Astrocyte (in vitro differentiated cells and primary cell): Measurements from ENCODE around the gene OR3A3. TPM values are rescaled to one million over a fixed set of nuclear protein-coding genes. Genes with fewer than 3 reads are reported as not detected.
"Not testable (repeated sequence)": the region's sequence is repeated elsewhere in the genome, so short reads cannot be mapped to it uniquely, and the experiment has no call there.

ENCODE experiments used
- DNase-seq: peaks from one replicate; pipeline ENCODE4 v3.0.0-alpha.2; 2010; ENCODE audit warnings: low read depth
- FAIRE-seq: peaks from 2 replicates; lab custom pipeline; 2011; peaks lifted over from hg19 to GRCh38; lab: Jason Lieb, UNC
- H2AFZ ChIP-seq: 2 replicates; pipeline ENCODE4 v1.6.0; 2012; ENCODE audit warnings: low read depth, low read length, inconsistent platforms
- H3K27ac ChIP-seq: 2 replicates; pipeline ENCODE4 v1.5.1; 2011; ENCODE audit warnings: low read depth, low read length, inconsistent platforms
- H3K27me3 ChIP-seq: 2 replicates; pipeline ENCODE4 v1.6.0; 2011; ENCODE audit warnings: low read length, inconsistent platforms; ENCODE audit not compliant: insufficient read depth
- H3K36me3 ChIP-seq: 2 replicates; pipeline ENCODE4 v1.5.1; 2011; ENCODE audit warnings: low read length, inconsistent platforms; ENCODE audit not compliant: insufficient read depth
- H3K4me1 ChIP-seq: 2 replicates; pipeline ENCODE4 v1.5.1; 2011; ENCODE audit warnings: low read length, inconsistent platforms; ENCODE audit not compliant: insufficient read depth
- H3K4me2 ChIP-seq: 2 replicates; pipeline ENCODE4 v1.6.0; 2012; ENCODE audit warnings: low read length, inconsistent platforms
- H3K4me3 ChIP-seq: 2 replicates; pipeline ENCODE4 v1.5.1; 2011; ENCODE audit warnings: low read depth, mild to moderate bottlenecking, low read length, inconsistent platforms; ENCODE audit not compliant: insufficient read depth
- H3K79me2 ChIP-seq: 2 replicates; pipeline ENCODE4 v1.6.0; 2012; ENCODE audit warnings: mild to moderate bottlenecking, low read length, inconsistent platforms; ENCODE audit not compliant: insufficient read depth
- H3K9ac ChIP-seq: 2 replicates; pipeline ENCODE4 v1.6.0; 2012; ENCODE audit warnings: mild to moderate bottlenecking, low read length, inconsistent platforms
- H3K9me3 ChIP-seq: 2 replicates; pipeline ENCODE4 v1.5.1; 2012; ENCODE audit warnings: low read depth, mild to moderate bottlenecking, low read length, inconsistent platforms; ENCODE audit not compliant: insufficient read depth
- H4K20me1 ChIP-seq: 2 replicates; pipeline ENCODE4 v1.6.0; 2012; ENCODE audit warnings: low read length, inconsistent platforms; ENCODE audit not compliant: insufficient read depth
- H3K27ac Mint-ChIP-seq: one replicate; pipeline ENCODE4 v1.8.0; 2021; ENCODE audit warnings: mild to moderate bottlenecking, mixed read lengths; ENCODE audit not compliant: unreplicated experiment
- H3K27me3 Mint-ChIP-seq: one replicate; pipeline ENCODE4 v1.8.0; 2021; ENCODE audit warnings: low read depth, mixed read lengths; ENCODE audit not compliant: unreplicated experiment
- H3K36me3 Mint-ChIP-seq: one replicate; pipeline ENCODE4 v1.8.0; 2021; ENCODE audit warnings: low read depth, mixed read lengths; ENCODE audit not compliant: unreplicated experiment
- H3K4me1 Mint-ChIP-seq: one replicate; pipeline ENCODE4 v1.8.0; 2021; ENCODE audit warnings: low read depth, mixed read lengths; ENCODE audit not compliant: unreplicated experiment
- H3K4me3 Mint-ChIP-seq: one replicate; pipeline ENCODE4 v1.8.0; 2021; ENCODE audit warnings: mild to moderate bottlenecking, moderate library complexity, mixed read lengths; ENCODE audit not compliant: unreplicated experiment
- H3K9me3 Mint-ChIP-seq: one replicate; pipeline ENCODE4 v1.8.0; 2021; ENCODE audit warnings: mild to moderate bottlenecking, mixed read lengths; ENCODE audit not compliant: unreplicated experiment
- EZH2 ChIP-seq: IDR thresholded peaks from 2 replicates; pipeline ENCODE4 v1.6.1; 2012; ENCODE audit warnings: mild to moderate bottlenecking, low read length, inconsistent platforms; ENCODE audit not compliant: insufficient read depth
- total RNA-seq: library from RNA; stranded (reverse); gene quantifications from 2 replicates; pipeline ENCODE4 v1.2.1, GENCODE V29; 2021
- TF ChIP-seq, protein P1 (sequence below): IDR thresholded peaks from 2 replicates; pipeline ENCODE4 v1.5.1; 2011; ENCODE audit warnings: low read depth, mild to moderate bottlenecking, inconsistent platforms, low read length, moderate library complexity; ENCODE audit not compliant: insufficient read depth

The OR3A3 gene
- total RNA-seq, 1 donor from 2014 or later, result not detected

- not testable (repeated sequence) for H3K9me3 ChIP-seq, H3K9ac ChIP-seq, H3K4me1 Mint-ChIP-seq, H3K9me3 Mint-ChIP-seq, H3K4me3 Mint-ChIP-seq, H3K4me1 ChIP-seq, H3K4me3 ChIP-seq, H3K36me3 ChIP-seq, H4K20me1 ChIP-seq, H3K27me3 Mint-ChIP-seq, DNase-seq, H3K27ac Mint-ChIP-seq, H3K36me3 Mint-ChIP-seq, FAIRE-seq, H2AFZ ChIP-seq, H3K79me2 ChIP-seq, H3K27ac ChIP-seq, H3K27me3 ChIP-seq, H3K4me2 ChIP-seq
These were observed 1.0 kb downstream of the OR3A3 start for GRCh38 chr17:3412216-3412615.

- Histone ChIP-seq H3K27ac (no peak overlapping the region), H3K4me1 (no peaks in the 10 kb centered on the region), H2AFZ (no peak overlapping the region), H3K36me3 (no peaks in the 10 kb centered on the region), H3K9ac (no peak overlapping the region), H4K20me1 (no peaks in the 10 kb centered on the region), H3K4me3 (no peak overlapping the region), H3K79me2 (no peaks in the 10 kb centered on the region), H3K4me2 (no peak overlapping the region), H3K9me3 (no peaks in the 10 kb centered on the region), H3K27me3 (no peaks in the 10 kb centered on the region)
- H3K9me3 Mint-ChIP-seq, result no peaks in the 10 kb centered on the region
- peaks cover 7% of the 10 kb centered on the region for H3K27me3 Mint-ChIP-seq
- no peak overlapping the region for H3K27ac Mint-ChIP-seq
- DNase-seq (no peak), FAIRE-seq (no peak)
- H3K36me3 Mint-ChIP-seq, result peaks cover 2% of the 10 kb centered on the region
- no peaks in the 10 kb centered on the region for H3K4me1 Mint-ChIP-seq
- TF ChIP-seq, protein P1, sequence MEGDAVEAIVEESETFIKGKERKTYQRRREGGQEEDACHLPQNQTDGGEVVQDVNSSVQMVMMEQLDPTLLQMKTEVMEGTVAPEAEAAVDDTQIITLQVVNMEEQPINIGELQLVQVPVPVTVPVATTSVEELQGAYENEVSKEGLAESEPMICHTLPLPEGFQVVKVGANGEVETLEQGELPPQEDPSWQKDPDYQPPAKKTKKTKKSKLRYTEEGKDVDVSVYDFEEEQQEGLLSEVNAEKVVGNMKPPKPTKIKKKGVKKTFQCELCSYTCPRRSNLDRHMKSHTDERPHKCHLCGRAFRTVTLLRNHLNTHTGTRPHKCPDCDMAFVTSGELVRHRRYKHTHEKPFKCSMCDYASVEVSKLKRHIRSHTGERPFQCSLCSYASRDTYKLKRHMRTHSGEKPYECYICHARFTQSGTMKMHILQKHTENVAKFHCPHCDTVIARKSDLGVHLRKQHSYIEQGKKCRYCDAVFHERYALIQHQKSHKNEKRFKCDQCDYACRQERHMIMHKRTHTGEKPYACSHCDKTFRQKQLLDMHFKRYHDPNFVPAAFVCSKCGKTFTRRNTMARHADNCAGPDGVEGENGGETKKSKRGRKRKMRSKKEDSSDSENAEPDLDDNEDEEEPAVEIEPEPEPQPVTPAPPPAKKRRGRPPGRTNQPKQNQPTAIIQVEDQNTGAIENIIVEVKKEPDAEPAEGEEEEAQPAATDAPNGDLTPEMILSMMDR, result no peak
- no peak for TF ChIP-seq EZH2
- H3K4me3 Mint-ChIP-seq, result no peak overlapping the region
These were observed 4.4 kb downstream of the OR3A3 start for GRCh38 chr17:3415610-3416009.

DNA sequence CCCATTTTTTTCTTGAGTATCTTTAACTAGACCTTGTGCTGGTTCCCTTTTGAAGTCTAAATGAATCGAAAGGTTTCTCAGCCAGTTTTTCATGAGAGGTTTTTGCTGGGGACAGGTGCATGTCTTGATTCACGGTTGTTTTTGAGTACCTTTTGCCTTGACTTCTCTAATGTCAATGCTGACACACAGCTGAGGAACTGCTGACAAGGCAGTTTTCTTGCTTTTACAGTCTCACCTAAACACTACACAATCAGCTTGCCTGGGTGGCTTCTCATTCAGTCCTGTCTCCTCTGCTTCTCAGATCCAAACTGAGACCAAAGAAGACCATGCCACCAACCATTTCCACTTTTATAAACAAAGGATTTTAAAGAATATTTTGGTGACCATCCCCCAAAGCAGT lies 7.1 kb downstream of the OR3A3 start:
- TF ChIP-seq, protein P1, result no peak
- no peak for TF ChIP-seq EZH2

DNA sequence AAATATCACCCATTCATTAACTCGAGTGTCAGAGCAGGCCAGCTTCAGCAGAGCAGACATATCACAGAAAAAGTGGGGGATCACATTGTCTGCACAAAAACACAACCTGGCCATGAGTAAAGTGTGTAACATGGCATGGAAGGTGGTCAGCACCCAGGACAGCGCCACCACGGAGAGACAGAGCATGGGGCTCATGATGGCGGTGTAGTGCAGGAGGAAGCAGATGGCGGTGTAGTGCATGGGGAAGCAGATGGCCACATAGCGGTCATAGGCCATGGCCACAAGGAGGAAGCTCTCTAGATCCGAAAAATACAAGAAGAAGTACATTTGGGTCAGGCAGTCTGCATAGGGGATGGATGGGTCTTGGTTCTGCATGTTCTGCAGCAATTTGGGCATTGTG lies 22.0 kb downstream of the OR3A3 start:
- not testable (repeated sequence) for DNase-seq, H3K4me3 ChIP-seq, H2AFZ ChIP-seq, H3K36me3 ChIP-seq, H3K36me3 Mint-ChIP-seq, H3K79me2 ChIP-seq, H3K27ac Mint-ChIP-seq, H3K9me3 Mint-ChIP-seq, H3K4me2 ChIP-seq, H3K27ac ChIP-seq, H3K4me1 ChIP-seq, H3K27me3 Mint-ChIP-seq, H4K20me1 ChIP-seq, H3K27me3 ChIP-seq, H3K4me1 Mint-ChIP-seq, H3K9ac ChIP-seq, FAIRE-seq, H3K4me3 Mint-ChIP-seq, H3K9me3 ChIP-seq

More for the DNA sequence above, 7.1 kb downstream of the OR3A3 start:
- Mint-ChIP-seq H3K27ac (no peak overlapping the region), H3K9me3 (no peaks in the 10 kb centered on the region), H3K27me3 (peaks cover 4% of the 10 kb centered on the region), H3K4me1 (no peaks in the 10 kb centered on the region), H3K36me3 (peaks cover 2% of the 10 kb centered on the region), H3K4me3 (no peak overlapping the region)
- Histone ChIP-seq H3K36me3 (no peaks in the 10 kb centered on the region), H3K9me3 (no peaks in the 10 kb centered on the region), H3K27ac (no peak overlapping the region), H3K4me2 (no peak overlapping the region), H3K27me3 (no peaks in the 10 kb centered on the region), H2AFZ (no peak overlapping the region), H4K20me1 (no peaks in the 10 kb centered on the region), H3K4me1 (no peaks in the 10 kb centered on the region), H3K79me2 (no peaks in the 10 kb centered on the region), H3K4me3 (no peak overlapping the region), H3K9ac (no peak overlapping the region)
- DNase-seq (no peak), FAIRE-seq (no peak)
